Endothelial cell of umbilical vein (primary cell): Measurements from ENCODE around the gene OR9A4.

Experiments
- EZH2 ChIP-seq: IDR thresholded peaks from 2 replicates; pipeline ENCODE4 v1.6.1; 2012; ENCODE audit warnings: borderline replicate concordance, low read depth, mild to moderate bottlenecking, moderate library complexity, low read length, inconsistent platforms; ENCODE audit not compliant: severe bottlenecking
- POLR2A ChIP-seq: IDR thresholded peaks from 2 replicates; pipeline ENCODE4 v1.6.1; 2012; ENCODE audit warnings: low read depth, mild to moderate bottlenecking, control low read depth, low read length
- TF ChIP-seq, protein P1 (sequence below), 2 donors: IDR thresholded peaks; 1 replicate in 1 of 2; 2 replicates in 1 of 2; pipeline ENCODE4 v1.5.1; 2011; ENCODE audit warnings: low read length in 2 of 2, mild to moderate bottlenecking in 2 of 2, moderate library complexity in 2 of 2, control low read depth in 1 of 2, inconsistent platforms in 1 of 2, low read depth in 1 of 2; ENCODE audit not compliant: insufficient read depth in 1 of 2; ENCODE audit errors: extremely low read depth in 1 of 2

GRCh38 chr7:141875453-141875852, 40.7 kb upstream of the OR9A4 start:
- TF ChIP-seq, protein P1, sequence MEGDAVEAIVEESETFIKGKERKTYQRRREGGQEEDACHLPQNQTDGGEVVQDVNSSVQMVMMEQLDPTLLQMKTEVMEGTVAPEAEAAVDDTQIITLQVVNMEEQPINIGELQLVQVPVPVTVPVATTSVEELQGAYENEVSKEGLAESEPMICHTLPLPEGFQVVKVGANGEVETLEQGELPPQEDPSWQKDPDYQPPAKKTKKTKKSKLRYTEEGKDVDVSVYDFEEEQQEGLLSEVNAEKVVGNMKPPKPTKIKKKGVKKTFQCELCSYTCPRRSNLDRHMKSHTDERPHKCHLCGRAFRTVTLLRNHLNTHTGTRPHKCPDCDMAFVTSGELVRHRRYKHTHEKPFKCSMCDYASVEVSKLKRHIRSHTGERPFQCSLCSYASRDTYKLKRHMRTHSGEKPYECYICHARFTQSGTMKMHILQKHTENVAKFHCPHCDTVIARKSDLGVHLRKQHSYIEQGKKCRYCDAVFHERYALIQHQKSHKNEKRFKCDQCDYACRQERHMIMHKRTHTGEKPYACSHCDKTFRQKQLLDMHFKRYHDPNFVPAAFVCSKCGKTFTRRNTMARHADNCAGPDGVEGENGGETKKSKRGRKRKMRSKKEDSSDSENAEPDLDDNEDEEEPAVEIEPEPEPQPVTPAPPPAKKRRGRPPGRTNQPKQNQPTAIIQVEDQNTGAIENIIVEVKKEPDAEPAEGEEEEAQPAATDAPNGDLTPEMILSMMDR (IDR thresholded peaks at IDR 0.05; ENCODE audit: extremely low read depth in 1 of 2, insufficient read depth in 1 of 2, low read depth in 1 of 2, low read length in 2 of 2): no peak
- no peak for TF ChIP-seq POLR2A
- no peak for TF ChIP-seq EZH2
